Eye (tissue), 1 donor: ENCODE results near the gene PRELID1.
"Not testable (repeated sequence)": the region's sequence is repeated elsewhere in the genome, so short reads cannot be mapped to it uniquely, and the experiment has no call there.

Experiments used
- DNase-seq: peaks from one replicate; pipeline ENCODE4 v3.0.0-alpha.2; 2015

The PRELID1 gene

GRCh38 chr5:177336603-177337494, 33.2 kb downstream of the PRELID1 start:
- DNase-seq, result no peak

GRCh38 chr5:177338251-177339106, 34.9 kb downstream of the PRELID1 start:
- no peak for DNase-seq

GRCh38 chr5:177339107-177339638, 35.6 kb downstream of the PRELID1 start:
- no peak for DNase-seq

GRCh38 chr5:177343000-177343399, 39.4 kb downstream of the PRELID1 start:
- not testable (repeated sequence) for DNase-seq

- DNase-seq, result no peak
These were observed 40.2 kb downstream of the PRELID1 start for GRCh38 chr5:177343777-177344176.

GRCh38 chr5:177344891-177345290, 41.3 kb downstream of the PRELID1 start:
- no peak for DNase-seq

GRCh38 chr5:177346820-177347219, 43.2 kb downstream of the PRELID1 start:
- DNase-seq, result no peak

GRCh38 chr5:177347699-177348098, 44.1 kb downstream of the PRELID1 start:
- no peak for DNase-seq

GRCh38 chr5:177349362-177349647, 45.7 kb downstream of the PRELID1 start:
- DNase-seq, result no peak

GRCh38 chr5:177349762-177350161, 46.2 kb downstream of the PRELID1 start:
- no peak for DNase-seq

GRCh38 chr5:177350776-177351391, 47.3 kb downstream of the PRELID1 start:
- DNase-seq, result no peak

- peak; percentile 98 for DNase-seq
These were observed 48.1 kb downstream of the PRELID1 start, which contains the start of gene LMAN2 for GRCh38 chr5:177351392-177352329. TSS of gene LMAN2 (minus strand) at chr5:177351668. CDS start at chr5:177351647, 21 bp downstream.

- no peak for DNase-seq
These were observed 49.5 kb downstream of the PRELID1 start for GRCh38 chr5:177353093-177353492.

- DNase-seq, result no peak
These were observed 50.7 kb downstream of the PRELID1 start for GRCh38 chr5:177354256-177354655.

GRCh38 chr5:177354711-177355110, 51.1 kb downstream of the PRELID1 start:
- DNase-seq, result no peak

GRCh38 chr5:177355162-177355867, 51.7 kb downstream of the PRELID1 start:
- no peak for DNase-seq

GRCh38 chr5:177355868-177356168, 52.2 kb downstream of the PRELID1 start:
- no peak for DNase-seq
